SK-N-MC (cell line): ENCODE results near the gene EIF2B2.

Experiments used
- DNase-seq: peaks from one replicate; pipeline ENCODE4 v3.0.0-alpha.2; 2011; ENCODE audit warnings: low read depth, low spot score
- H3K27ac ChIP-seq: fragments of 200-600 bp; sonication (generic); 2 replicates; pipeline ENCODE4 v1.5.1; 2016; ENCODE audit warnings: mixed run types
- H3K36me3 ChIP-seq: fragments of 200-600 bp; sonication (generic); 2 replicates; pipeline ENCODE4 v1.6.1; 2017; ENCODE audit warnings: antibody characterized with exemption, low read length, mixed read lengths; ENCODE audit not compliant: insufficient read depth
- H3K4me3 ChIP-seq: fragments of 200-600 bp; sonication (generic); 2 replicates; pipeline ENCODE4 v1.5.1; 2016
- H3K9ac ChIP-seq: fragments of 200-600 bp; sonication (generic); 2 replicates; pipeline ENCODE4 v1.8.0; 2017; ENCODE audit warnings: mixed run types, mixed read lengths; ENCODE audit not compliant: insufficient read length
- H3K9me3 ChIP-seq: fragments of 200-600 bp; sonication (generic); 2 replicates; pipeline ENCODE4 v1.6.1; 2017; ENCODE audit warnings: low read depth, mild to moderate bottlenecking, antibody characterized with exemption, low read length, moderate library complexity, mixed read lengths
- EZH2 ChIP-seq: fragments of 200-600 bp; sonication (generic); IDR thresholded peaks from one replicate; pipeline ENCODE4 v1.6.1; 2017; ENCODE audit warnings: antibody characterized with exemption
- FOXP2 ChIP-seq: optimal IDR thresholded peaks from 2 replicates; pipeline ENCODE3; 2011; ENCODE audit warnings: mild to moderate bottlenecking, moderate library complexity; ENCODE audit not compliant: insufficient read depth; ENCODE audit errors: extremely low read length, control extremely low read depth
- POLR2AphosphoS5 ChIP-seq: IDR thresholded peaks from 2 replicates; pipeline ENCODE4 v1.6.1; 2012; ENCODE audit warnings: mild to moderate bottlenecking, low read depth, low read length, borderline replicate concordance

Gene EIF2B2

DNA sequence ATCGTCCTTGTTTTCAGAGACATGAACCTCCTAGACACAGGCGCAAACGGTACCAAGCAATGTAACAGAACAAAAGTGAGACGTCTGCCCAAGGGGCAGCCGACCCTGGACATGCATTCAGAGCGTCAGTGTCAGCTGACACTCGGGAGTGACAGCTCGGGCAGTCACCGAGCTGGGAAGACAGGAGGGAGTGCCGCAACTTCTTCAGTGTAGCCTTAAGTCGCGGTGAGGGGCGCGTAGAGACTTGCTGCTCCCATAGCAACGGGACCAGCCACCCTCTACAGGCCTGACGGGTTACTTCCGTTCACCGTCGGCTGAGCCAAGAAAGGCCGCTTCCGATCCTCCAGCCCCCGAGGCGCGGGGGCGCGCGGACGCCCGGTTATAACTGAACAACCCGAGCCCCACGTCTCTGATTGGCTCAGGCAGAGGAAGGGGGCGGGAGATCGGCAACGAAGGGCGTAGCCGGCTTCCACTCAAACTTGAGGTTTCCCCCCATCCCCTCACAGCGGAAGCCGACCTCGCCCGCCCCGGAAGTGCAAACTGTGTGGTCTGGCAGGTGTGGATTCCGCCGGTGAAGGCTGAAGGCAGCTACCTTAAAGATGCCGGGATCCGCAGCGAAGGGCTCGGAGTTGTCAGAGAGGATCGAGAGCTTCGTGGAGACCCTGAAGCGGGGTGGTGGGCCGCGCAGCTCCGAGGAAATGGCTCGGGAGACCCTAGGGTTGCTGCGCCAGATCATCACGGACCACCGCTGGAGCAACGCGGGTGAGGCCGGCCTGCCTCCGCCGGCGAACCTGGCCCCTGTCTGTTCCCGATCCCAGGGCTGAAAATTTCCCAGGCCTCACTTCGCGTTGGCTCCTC lies at the start of gene EIF2B2:
Gene EIF2B2 (plus strand): TSS at position 530 of the 858 bp plus-strand sequence. CDS start 70 bp downstream, at position 600.
- Histone ChIP-seq H3K36me3 (peaks cover 34% of the 10 kb centered on the region), H3K9me3 (no peaks in the 10 kb centered on the region), H3K27ac (peak within 1 kb of the TSS; percentile 79), H3K9ac (peak within 1 kb of the TSS; percentile 83), H3K4me3 (peak within 1 kb of the TSS; percentile 93)
- TF ChIP-seq POLR2AphosphoS5, result peak; percentile 83
- no peak for TF ChIP-seq FOXP2
- no peak for TF ChIP-seq EZH2
- no peak for DNase-seq

DNA sequence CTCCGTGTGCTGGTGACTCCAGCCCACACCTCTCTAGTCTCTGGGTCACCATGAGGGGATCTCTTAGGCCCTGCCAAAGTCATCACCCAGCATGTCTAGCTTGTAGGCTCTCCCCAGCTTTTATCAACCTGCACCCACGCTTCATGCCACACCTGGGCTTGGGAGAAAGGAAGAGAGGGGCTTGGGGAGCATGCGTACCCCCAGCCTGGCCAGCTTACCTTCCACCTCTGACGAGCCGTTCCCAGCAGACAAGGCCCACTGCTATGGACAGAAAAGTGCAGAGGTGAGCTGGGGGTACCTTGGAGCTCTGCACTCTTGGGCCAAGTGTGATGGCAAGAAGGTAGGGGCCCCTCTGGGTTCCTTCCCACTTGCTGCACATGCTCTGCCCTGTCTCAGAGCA lies 49.0 kb upstream of the EIF2B2 start:
- Histone ChIP-seq H3K9ac (no peak overlapping the region), H3K4me3 (peak overlapping the region; percentile 81), H3K36me3 (no peaks in the 10 kb centered on the region), H3K27ac (no peak overlapping the region), H3K9me3 (no peaks in the 10 kb centered on the region)
- DNase-seq, result no peak
- TF ChIP-seq POLR2AphosphoS5, result no peak
- no peak for TF ChIP-seq EZH2
- TF ChIP-seq FOXP2, result no peak

DNA sequence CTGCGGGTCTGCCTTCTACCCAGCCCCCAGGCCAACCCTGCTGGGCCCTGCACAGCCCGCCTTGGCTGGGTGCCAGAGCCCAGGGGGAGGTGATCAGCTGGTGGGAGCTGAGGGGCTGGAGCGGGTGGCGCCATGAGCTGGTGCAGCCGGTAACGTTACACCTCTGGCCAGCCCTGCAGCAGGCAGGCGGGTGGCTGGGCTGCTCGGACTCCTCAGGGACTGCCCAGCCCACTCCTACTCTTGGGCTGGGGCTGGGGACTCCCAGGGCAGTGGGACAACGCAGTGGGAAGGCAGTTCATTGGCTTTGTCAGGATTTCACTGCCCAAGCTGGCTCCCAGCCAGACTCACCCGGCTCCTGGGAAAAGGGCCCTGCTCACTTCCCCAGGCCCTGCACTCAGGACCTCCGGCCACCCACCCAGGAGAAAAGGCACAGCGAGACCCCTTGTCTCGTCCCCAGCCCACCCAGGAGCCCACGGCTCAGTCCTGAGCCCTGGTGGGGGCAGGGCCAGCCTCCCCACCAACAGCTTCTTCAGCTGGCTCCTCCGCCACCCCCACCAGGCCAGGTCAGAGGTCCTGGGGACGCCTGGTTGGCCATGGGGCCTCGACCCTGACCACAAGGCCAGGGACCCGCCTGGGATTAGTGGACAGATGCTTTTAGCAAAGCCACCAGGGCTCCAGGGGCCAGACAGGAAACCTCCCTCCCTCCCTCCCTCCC lies 48.3 kb upstream of the EIF2B2 start:
- Histone ChIP-seq H3K36me3 (no peaks in the 10 kb centered on the region), H3K9ac (peak overlapping the region; percentile 13), H3K4me3 (peak overlapping the region; percentile 81), H3K9me3 (no peaks in the 10 kb centered on the region), H3K27ac (no peak overlapping the region)
- no peak for TF ChIP-seq EZH2
- TF ChIP-seq FOXP2, result no peak
- no peak for TF ChIP-seq POLR2AphosphoS5
- DNase-seq, result no peak

DNA sequence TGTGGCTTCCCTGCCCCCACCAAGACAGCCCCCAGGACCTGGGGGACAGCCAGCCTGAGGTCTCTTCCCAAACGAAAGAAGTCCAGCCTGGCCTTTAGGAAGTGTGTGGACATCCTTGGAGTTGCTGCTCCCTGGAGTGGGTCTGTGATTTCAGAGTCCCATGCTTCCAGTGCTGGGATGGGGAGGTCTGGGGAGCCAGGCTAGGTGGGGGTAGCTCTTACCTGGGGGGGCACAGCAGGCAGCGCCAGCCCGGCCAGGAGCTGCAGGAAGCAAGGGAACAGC lies 47.8 kb upstream of the EIF2B2 start:
- Histone ChIP-seq H3K27ac (no peak overlapping the region), H3K4me3 (peak overlapping the region; percentile 81), H3K36me3 (no peaks in the 10 kb centered on the region), H3K9me3 (no peaks in the 10 kb centered on the region), H3K9ac (peak overlapping the region; percentile 13)
- DNase-seq, result no peak
- no peak for TF ChIP-seq EZH2
- TF ChIP-seq FOXP2, result no peak
- TF ChIP-seq POLR2AphosphoS5, result no peak

DNA sequence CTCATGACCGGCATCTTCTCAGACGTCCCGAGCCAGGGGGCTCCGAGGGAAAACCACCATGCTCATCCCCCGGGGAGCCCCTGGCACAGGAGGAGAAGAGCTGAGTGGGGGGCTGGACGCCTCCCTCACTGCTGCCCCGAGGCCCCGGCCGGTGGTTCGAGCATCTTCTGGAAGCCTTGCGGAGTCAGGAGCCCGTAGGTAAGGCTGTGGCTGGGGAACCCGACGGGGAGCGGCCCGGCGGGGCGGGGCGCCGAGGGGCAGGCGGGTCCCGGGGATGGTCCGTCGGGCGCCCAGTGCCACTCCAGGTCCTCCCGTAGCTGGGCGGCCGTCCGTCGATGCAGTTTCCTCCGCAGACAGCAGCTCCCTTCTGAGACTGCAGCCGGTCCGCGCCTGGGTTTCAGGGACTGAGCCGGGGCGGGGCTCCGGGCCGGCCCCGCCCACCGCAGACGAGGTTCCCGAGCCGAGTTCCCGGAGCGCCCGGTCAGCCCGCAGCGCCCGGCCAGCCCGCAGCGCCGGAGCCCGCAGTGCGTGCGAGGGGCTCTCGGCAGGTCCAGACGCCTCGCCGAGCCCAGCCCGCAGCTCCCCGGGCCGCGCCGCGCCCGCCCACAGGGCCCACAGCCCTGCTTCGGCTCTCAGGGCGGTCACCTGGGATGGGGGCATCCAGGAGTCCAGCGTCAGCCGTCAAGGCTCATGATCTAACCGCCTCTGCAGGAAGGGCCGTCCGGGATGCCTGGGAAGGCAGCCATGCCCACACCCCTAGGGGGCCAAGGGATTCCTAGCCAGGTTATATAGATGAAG lies 47.3 kb upstream of the EIF2B2 start, which contains the start of gene PGF:
Gene PGF (minus strand): TSS at position 369 of the 798 bp plus-strand sequence. CDS start 355 bp downstream, at position 14.
- H3K9ac ChIP-seq, result peak within 1 kb of the TSS; percentile 13

DNA sequence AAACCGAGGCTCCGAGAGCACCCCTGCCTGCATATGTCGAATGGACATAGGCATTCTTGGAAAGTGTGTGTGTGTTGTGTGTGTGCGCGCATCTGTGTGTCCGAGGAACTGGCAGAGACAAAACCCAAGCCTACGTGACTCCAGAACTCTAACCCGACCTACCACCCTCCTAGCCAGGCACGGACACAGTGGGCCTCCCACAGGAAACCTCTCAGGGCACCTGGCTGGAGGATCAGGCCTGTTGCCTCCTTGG lies 46.8 kb upstream of the EIF2B2 start:
- no peak for DNase-seq
- TF ChIP-seq POLR2AphosphoS5 (no peak), FOXP2 (no peak), EZH2 (no peak)
- H3K9me3 ChIP-seq, result no peaks in the 10 kb centered on the region
- no peak overlapping the region for H3K9ac ChIP-seq
- H3K36me3 ChIP-seq, result no peaks in the 10 kb centered on the region
- no peak overlapping the region for H3K4me3 ChIP-seq
- no peak overlapping the region for H3K27ac ChIP-seq

More for the DNA sequence above, 47.3 kb upstream of the EIF2B2 start, which contains the start of gene PGF:
- H3K27ac ChIP-seq, result no peak within 1 kb of the TSS
- TF ChIP-seq POLR2AphosphoS5 (peak; percentile 66; the same call in 1 of the 2 replicates), EZH2 (no peak)
- H3K4me3 ChIP-seq, result peak within 1 kb of the TSS; percentile 81
- H3K9me3 ChIP-seq, result no peaks in the 10 kb centered on the region
- no peak for DNase-seq
- H3K36me3 ChIP-seq, result no peaks in the 10 kb centered on the region

DNA sequence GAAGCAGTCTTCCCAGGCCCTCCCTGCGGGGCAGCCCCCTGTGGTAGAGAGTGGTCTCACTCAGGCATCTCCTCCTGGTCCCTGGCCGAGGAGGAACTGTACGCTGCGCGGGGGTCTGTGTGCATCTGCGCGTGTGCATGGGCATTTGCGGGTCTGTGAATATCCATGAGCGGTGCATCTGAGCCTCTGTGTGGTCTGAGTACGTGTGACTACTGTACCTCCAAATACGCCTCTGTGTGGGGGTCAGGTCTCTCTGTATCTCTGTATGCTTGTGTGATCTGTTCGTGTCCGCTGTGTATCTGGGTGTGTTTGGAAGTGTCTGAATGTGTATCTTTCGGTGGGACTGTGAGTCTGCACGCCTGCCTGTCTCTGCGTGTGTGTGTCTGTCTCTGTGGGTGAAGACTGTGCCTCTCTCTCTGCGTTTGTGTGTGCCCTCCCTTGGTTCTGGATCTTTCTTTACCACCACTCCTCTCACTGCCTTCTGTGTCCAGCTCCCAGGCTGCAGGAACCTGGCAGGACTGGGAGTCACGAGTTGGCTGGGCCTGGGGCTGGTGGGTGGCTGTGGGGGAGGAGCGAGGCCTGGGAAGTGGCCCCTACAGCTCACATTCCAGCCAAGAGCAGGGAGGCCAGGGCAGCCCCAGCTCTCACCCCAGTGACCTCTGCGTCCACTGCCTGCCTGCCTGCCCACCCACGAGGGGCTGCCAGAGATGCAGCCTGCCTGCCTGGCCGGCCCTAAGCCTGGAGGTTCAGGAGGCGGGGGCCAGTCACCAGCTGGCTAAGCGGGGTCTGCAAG lies 46.2 kb upstream of the EIF2B2 start:
- H3K4me3 ChIP-seq, result no peak overlapping the region
- no peak overlapping the region for H3K27ac ChIP-seq
- TF ChIP-seq FOXP2 (no peak), EZH2 (no peak), POLR2AphosphoS5 (no peak)
- no peaks in the 10 kb centered on the region for H3K36me3 ChIP-seq
- H3K9ac ChIP-seq, result no peak overlapping the region
- no peaks in the 10 kb centered on the region for H3K9me3 ChIP-seq
- DNase-seq, result no peak

DNA sequence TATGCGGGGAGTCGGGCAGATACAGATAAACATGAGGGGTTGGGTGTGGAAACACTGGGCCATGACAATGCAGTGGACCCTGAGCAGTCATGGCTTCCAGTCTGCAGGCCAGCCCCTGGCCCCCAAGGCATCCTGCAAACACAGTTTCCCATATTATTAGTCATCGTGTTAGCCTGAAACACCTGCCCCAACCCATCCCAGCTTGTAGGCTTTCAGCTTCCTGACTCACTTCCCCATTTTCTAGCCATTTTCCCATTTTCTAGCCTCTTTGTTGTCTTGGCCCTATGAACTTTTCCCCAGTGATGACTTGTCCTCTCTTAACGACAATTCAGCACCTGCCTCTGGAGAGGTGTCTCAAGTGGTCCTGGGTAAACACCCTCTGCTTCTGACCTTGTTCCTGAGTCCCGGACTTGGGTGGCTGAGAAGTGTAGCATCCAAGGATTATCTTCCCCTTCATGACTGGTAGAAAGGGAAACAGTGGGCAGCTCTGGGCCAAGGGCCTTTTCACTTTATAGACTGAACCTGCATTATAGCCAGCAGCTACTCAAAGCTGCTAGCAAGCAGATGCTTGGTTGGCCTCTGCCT lies 43.0 kb upstream of the EIF2B2 start:
- Histone ChIP-seq H3K4me3 (no peak overlapping the region), H3K9me3 (no peaks in the 10 kb centered on the region), H3K36me3 (no peaks in the 10 kb centered on the region), H3K27ac (no peak overlapping the region), H3K9ac (no peak overlapping the region)
- DNase-seq, result no peak
- no peak for TF ChIP-seq POLR2AphosphoS5
- no peak for TF ChIP-seq EZH2
- TF ChIP-seq FOXP2, result no peak
